GM12878 (cell line): Measurements from ENCODE around the gene PPP2R5A. TPM values are rescaled to one million over a fixed set of nuclear protein-coding genes. Genes with fewer than 3 reads are reported as not detected.

Experiments used
- ATAC-seq: fragments of 200-7000 bp; cut with Tn5 transposase; 3 replicates; pipeline ENCODE4 v1.9.1; 2020; ENCODE audit warnings: mild to moderate bottlenecking, moderate library complexity
- BruUV-seq: library from RNA; stranded (reverse); fragments of 400-500 nt; replicated peaks from 2 replicates; lab custom pipeline; 2021; lab: Mats Ljungman, UMichigan
- CTCF ChIA-PET: fragments of 300-600 bp; sonication (Branson Sonifier 250); formaldehyde crosslinking; extraction: SDS; loops from one replicate; lab custom pipeline; 2021; ENCODE audit warnings: inconsistent platforms; lab: Yijun Ruan, JAX
- POLR2A ChIA-PET: fragments of 350-600 bp; formaldehyde crosslinking; extraction: SDS; loops from one replicate; lab custom pipeline; 2021; ENCODE audit warnings: inconsistent platforms; lab: Charles Lee
- RAD21 ChIA-PET: fragments of 300-600 bp; sonication (Branson Sonifier 250); formaldehyde crosslinking; loops from one replicate; lab custom pipeline; 2023; ENCODE audit warnings: antibody characterized with exemption; ENCODE audit not compliant: unreplicated experiment; lab: Charles Lee
- SMC1A ChIA-PET: fragments of 300-600 bp; sonication (Branson Sonifier 250); formaldehyde crosslinking; loops from one replicate; lab custom pipeline; 2023; ENCODE audit not compliant: unreplicated experiment, uncharacterized antibody; lab: Charles Lee
- DNase-seq: peaks from one replicate; pipeline ENCODE4 v3.0.0-alpha.2; 2011; ENCODE audit warnings: low read depth, low spot score
- FAIRE-seq: peaks from 3 replicates; lab custom pipeline; 2011; peaks lifted over from hg19 to GRCh38; lab: Jason Lieb, UNC
- H2AFZ ChIP-seq: 2 replicates; pipeline ENCODE4 v1.6.0; 2011; ENCODE audit warnings: low read depth, low read length, control low read depth; ENCODE audit not compliant: control insufficient read depth
- H3K27ac ChIP-seq: 2 replicates; pipeline ENCODE4 v1.5.1; 2011; ENCODE audit warnings: control low read depth; ENCODE audit not compliant: control insufficient read depth, insufficient read depth
- H3K27me3 ChIP-seq, 2 experiments: replicated peaks in 1 of 2; 2 replicates each; pipeline versions ENCODE4 v1.6.0 to v1.6.1; 2011; ENCODE audit warnings: low read length in 1 of 2; ENCODE audit not compliant: control insufficient read depth in 2 of 2, insufficient read depth in 2 of 2
- H3K36me3 ChIP-seq, 2 experiments: 2 replicates each; pipeline ENCODE4 v1.5.1; 2011; ENCODE audit warnings: low read length in 1 of 2; ENCODE audit not compliant: control insufficient read depth in 2 of 2, insufficient read depth in 2 of 2
- H3K4me1 ChIP-seq: 2 replicates; pipeline ENCODE4 v1.6.1; 2011; ENCODE audit warnings: mild to moderate bottlenecking, low read length, moderate library complexity, mixed read lengths; ENCODE audit not compliant: control insufficient read depth, insufficient read depth
- H3K4me2 ChIP-seq: 2 replicates; pipeline ENCODE4 v1.6.0; 2011; ENCODE audit warnings: control low read depth; ENCODE audit not compliant: control insufficient read depth, insufficient read depth
- H3K4me3 ChIP-seq: fragments of 200-600 bp; sonication (generic); 2 replicates; pipeline ENCODE4 v1.5.1; 2016
- H3K79me2 ChIP-seq: 2 replicates; pipeline ENCODE4 v1.6.0; 2011; ENCODE audit warnings: low read length; ENCODE audit not compliant: control insufficient read depth, insufficient read depth
- H3K9ac ChIP-seq: 2 replicates; pipeline ENCODE4 v1.8.0; 2011; ENCODE audit warnings: low read length, control low read depth, mixed read lengths; ENCODE audit not compliant: control insufficient read depth, insufficient read depth
- H3K9me3 ChIP-seq: replicated peaks from 3 replicates; pipeline ENCODE4 v1.5.1; 2011; ENCODE audit warnings: mild to moderate bottlenecking, low read length; ENCODE audit not compliant: control insufficient read depth, insufficient read depth
- H4K20me1 ChIP-seq: 2 replicates; pipeline ENCODE4 v1.6.0; 2011; ENCODE audit not compliant: control insufficient read depth, insufficient read depth
- BMI1 ChIP-seq: fragments of 450-650 bp; IDR thresholded peaks from 2 replicates; pipeline ENCODE4 v1.6.1; 2016; ENCODE audit warnings: mild to moderate bottlenecking, moderate library complexity, borderline replicate concordance
- DPF2 ChIP-seq: fragments of 450-650 bp; IDR thresholded peaks from 2 replicates; pipeline ENCODE4 v1.6.1; 2017; ENCODE audit warnings: mild to moderate bottlenecking
- EGR1 ChIP-seq, 2 experiments: IDR thresholded peaks; 1 replicate in 1 of 2; 2 replicates in 1 of 2; pipeline ENCODE4 v1.6.1; 2011 to 2012; ENCODE audit warnings: low read depth in 2 of 2, low read length in 2 of 2, borderline replicate concordance in 1 of 2, mild to moderate bottlenecking in 1 of 2, moderate library complexity in 1 of 2
- HCFC1 ChIP-seq: fragments of 150-350 bp; IDR thresholded peaks from 2 replicates; pipeline ENCODE4 v1.6.1; 2014; ENCODE audit warnings: low read length
- MYB ChIP-seq: fragments of 150-350 bp; IDR thresholded peaks from 2 replicates; pipeline ENCODE4 v1.6.1; 2014; ENCODE audit warnings: mild to moderate bottlenecking, low read depth, low read length, borderline replicate concordance
- NFXL1 ChIP-seq: fragments of 450-650 bp; IDR thresholded peaks from 2 replicates; pipeline ENCODE4 v1.6.1; 2017; ENCODE audit warnings: antibody characterized with exemption, mild to moderate bottlenecking, borderline replicate concordance
- PAX8 ChIP-seq: fragments of 450-650 bp; IDR thresholded peaks from 2 replicates; pipeline ENCODE4 v1.6.1; 2017; ENCODE audit warnings: mild to moderate bottlenecking, moderate library complexity
- RUNX3 ChIP-seq: IDR thresholded peaks from 2 replicates; pipeline ENCODE4 v1.6.1; 2012; ENCODE audit warnings: low read length, inconsistent platforms
- SMAD5 ChIP-seq: IDR thresholded peaks from 2 replicates; pipeline ENCODE4 v1.6.1; 2016; ENCODE audit warnings: antibody characterized with exemption, low read depth
- WGBS: methylation state at CpG from one replicate; pipeline ENCODE4 v1.1.6; 2016; ENCODE audit warnings: low lambda C conversion rate; ENCODE audit not compliant: insufficient replicate concordance, insufficient coverage; ENCODE audit errors: missing lambda C conversion rate; 5-methylcytosine and 5-hydroxymethylcytosine counted together
- in situ Hi-C: fragments of 300-500 bp; cut with MboI; formaldehyde crosslinking; loops from 9 replicates; pipeline ENCODE4 v1.14.3; 2018; ENCODE audit warnings: mixed read lengths
- intact Hi-C: fragments of 100-400 bp; cut with micrococcal nuclease; formaldehyde crosslinking; loops from one replicate; pipeline ENCODE4 v1.14.2; 2022; ENCODE audit not compliant: unreplicated experiment
- polyA plus RNA-seq, 11 experiments: library from polyadenylated mRNA; depleted of rRNA in 4 of 11; unstranded in 6 of 11; stranded (reverse) in 5 of 11; fragments of >200 nt; fragmentation: Nextera tagmentation in 4 of 11; fragmentation: Illumina TruSeq in 1 of 11; extraction: Ambion mirVana in 4 of 11; extraction: Trizol in 1 of 11; gene quantifications; 1 replicate in 1 of 11; 2 replicates in 10 of 11; pipeline versions ENCODE4 v1.2.1 to v1.2.3, GENCODE V29; 2011 to 2016; ENCODE audit warnings: inconsistent platforms in 2 of 11, missing spikeins in 2 of 11, low read depth in 1 of 11
- total RNA-seq, 4 experiments: library from RNA; depleted of rRNA in 3 of 4; stranded (reverse); fragments of >200 nt in 3 of 4; fragmentation: Illumina TruSeq in 1 of 4; extraction: Trizol in 1 of 4; gene quantifications; 2 replicates each; pipeline versions ENCODE4 v1.2.1 to v1.2.3, GENCODE V29; 2013 to 2021
- TF ChIP-seq, protein P1 (sequence below): fragments of 450-650 bp; IDR thresholded peaks from 2 replicates; pipeline ENCODE4 v1.6.1; 2017; ENCODE audit warnings: mild to moderate bottlenecking
- TF ChIP-seq, protein P2 (sequence below): fragments of 450-650 bp; IDR thresholded peaks from 2 replicates; pipeline ENCODE4 v1.6.1; 2017; ENCODE audit warnings: borderline replicate concordance
- TF ChIP-seq, protein P3 (sequence below): fragments of 450-650 bp; IDR thresholded peaks from 2 replicates; pipeline ENCODE4 v1.6.1; 2017; ENCODE audit warnings: mild to moderate bottlenecking, moderate library complexity

The PPP2R5A gene
- total and polyA plus RNA-seq, 10 of the 15 experiments (the other 5 are each of a cell fraction or from before 2014, with no cell fraction given), result 15.4 to 40.6 (median 32.5) TPM

DNA sequence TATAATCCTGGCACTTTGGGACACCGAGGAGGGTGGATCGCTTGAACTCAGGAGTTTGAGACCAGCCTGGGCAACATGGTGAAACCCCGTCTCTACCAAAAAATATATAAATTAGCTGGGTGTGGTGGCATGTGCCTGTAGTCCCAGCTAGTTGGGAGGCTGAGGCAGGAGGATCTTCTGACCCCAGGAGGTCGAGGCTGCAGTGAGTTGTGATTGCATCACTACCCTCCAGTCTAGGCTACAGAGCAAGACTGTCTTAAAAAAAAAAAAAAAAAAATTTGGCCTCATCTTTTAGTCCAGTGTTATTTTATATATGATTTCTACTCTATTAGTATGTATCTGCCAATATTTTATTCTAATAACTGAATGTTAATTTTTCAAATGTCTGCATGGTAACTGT, 59.7 kb downstream of the PPP2R5A start:
- Histone ChIP-seq H3K36me3 (peaks cover 2 to 16% of the 10 kb centered on the region in 2 experiments; a peak in 3 of 4 replicates), H4K20me1 (no peaks in the 10 kb centered on the region), H2AFZ (no peak overlapping the region), H3K79me2 (no peaks in the 10 kb centered on the region), H3K27me3 (no peaks in the 10 kb centered on the region), H3K27ac (no peak overlapping the region), H3K9ac (no peak overlapping the region), H3K4me2 (no peak overlapping the region), H3K4me3 (no peak overlapping the region), H3K9me3 (no peaks in the 10 kb centered on the region), H3K4me1 (no peaks in the 10 kb centered on the region)
- ATAC-seq (no peak), FAIRE-seq (no peak), DNase-seq (no peak)
- SMC1A ChIA-PET, result interaction anchor here (0.9 to 2.8 kb wide), 6 partner anchors 8 to 664 kb away, joined by 3 to 12 read pairs (median 4); partner anchors contain the start of gene PACC1
- POLR2A ChIA-PET, result no interaction called here
- RAD21 ChIA-PET, result interaction anchor here (0.8 to 2.6 kb wide), 4 partner anchors 70 to 274 kb away, joined by 3 to 18 read pairs (median 3); partner anchors contain the start of gene PACC1
- no TSS peak for BruUV-seq
- in situ Hi-C loops, result no loop called here
- intact Hi-C loops, result no loop called here
- WGBS, result 98% methylated on average over 4 of the region's 4 CpGs
- TF ChIP-seq NFXL1 (no peak), SMAD5 (no peak), RUNX3 (no peak), DPF2 (no peak), HCFC1 (no peak), MYB (no peak), EGR1 (IDR thresholded peaks at IDR 0.05; ENCODE audit: borderline replicate concordance in 1 of 2, low read depth in 2 of 2, low read length in 2 of 2) (no peak), BMI1 (no peak), PAX8 (no peak)
- TF ChIP-seq, protein P1, sequence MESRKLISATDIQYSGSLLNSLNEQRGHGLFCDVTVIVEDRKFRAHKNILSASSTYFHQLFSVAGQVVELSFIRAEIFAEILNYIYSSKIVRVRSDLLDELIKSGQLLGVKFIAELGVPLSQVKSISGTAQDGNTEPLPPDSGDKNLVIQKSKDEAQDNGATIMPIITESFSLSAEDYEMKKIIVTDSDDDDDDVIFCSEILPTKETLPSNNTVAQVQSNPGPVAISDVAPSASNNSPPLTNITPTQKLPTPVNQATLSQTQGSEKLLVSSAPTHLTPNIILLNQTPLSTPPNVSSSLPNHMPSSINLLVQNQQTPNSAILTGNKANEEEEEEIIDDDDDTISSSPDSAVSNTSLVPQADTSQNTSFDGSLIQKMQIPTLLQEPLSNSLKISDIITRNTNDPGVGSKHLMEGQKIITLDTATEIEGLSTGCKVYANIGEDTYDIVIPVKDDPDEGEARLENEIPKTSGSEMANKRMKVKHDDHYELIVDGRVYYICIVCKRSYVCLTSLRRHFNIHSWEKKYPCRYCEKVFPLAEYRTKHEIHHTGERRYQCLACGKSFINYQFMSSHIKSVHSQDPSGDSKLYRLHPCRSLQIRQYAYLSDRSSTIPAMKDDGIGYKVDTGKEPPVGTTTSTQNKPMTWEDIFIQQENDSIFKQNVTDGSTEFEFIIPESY, result no peak
- TF ChIP-seq, protein P2, sequence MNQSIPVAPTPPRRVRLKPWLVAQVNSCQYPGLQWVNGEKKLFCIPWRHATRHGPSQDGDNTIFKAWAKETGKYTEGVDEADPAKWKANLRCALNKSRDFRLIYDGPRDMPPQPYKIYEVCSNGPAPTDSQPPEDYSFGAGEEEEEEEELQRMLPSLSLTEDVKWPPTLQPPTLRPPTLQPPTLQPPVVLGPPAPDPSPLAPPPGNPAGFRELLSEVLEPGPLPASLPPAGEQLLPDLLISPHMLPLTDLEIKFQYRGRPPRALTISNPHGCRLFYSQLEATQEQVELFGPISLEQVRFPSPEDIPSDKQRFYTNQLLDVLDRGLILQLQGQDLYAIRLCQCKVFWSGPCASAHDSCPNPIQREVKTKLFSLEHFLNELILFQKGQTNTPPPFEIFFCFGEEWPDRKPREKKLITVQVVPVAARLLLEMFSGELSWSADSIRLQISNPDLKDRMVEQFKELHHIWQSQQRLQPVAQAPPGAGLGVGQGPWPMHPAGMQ, result no peak
- TF ChIP-seq, protein P3, sequence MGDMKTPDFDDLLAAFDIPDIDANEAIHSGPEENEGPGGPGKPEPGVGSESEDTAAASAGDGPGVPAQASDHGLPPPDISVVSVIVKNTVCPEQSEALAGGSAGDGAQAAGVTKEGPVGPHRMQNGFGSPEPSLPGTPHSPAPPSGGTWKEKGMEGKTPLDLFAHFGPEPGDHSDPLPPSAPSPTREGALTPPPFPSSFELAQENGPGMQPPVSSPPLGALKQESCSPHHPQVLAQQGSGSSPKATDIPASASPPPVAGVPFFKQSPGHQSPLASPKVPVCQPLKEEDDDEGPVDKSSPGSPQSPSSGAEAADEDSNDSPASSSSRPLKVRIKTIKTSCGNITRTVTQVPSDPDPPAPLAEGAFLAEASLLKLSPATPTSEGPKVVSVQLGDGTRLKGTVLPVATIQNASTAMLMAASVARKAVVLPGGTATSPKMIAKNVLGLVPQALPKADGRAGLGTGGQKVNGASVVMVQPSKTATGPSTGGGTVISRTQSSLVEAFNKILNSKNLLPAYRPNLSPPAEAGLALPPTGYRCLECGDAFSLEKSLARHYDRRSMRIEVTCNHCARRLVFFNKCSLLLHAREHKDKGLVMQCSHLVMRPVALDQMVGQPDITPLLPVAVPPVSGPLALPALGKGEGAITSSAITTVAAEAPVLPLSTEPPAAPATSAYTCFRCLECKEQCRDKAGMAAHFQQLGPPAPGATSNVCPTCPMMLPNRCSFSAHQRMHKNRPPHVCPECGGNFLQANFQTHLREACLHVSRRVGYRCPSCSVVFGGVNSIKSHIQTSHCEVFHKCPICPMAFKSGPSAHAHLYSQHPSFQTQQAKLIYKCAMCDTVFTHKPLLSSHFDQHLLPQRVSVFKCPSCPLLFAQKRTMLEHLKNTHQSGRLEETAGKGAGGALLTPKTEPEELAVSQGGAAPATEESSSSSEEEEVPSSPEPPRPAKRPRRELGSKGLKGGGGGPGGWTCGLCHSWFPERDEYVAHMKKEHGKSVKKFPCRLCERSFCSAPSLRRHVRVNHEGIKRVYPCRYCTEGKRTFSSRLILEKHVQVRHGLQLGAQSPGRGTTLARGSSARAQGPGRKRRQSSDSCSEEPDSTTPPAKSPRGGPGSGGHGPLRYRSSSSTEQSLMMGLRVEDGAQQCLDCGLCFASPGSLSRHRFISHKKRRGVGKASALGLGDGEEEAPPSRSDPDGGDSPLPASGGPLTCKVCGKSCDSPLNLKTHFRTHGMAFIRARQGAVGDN, result no peak
- TF ChIP-seq, all 136 proteins: peak for 0
- CTCF ChIA-PET, result interaction anchor here (1.4 to 3.0 kb wide), 4 partner anchors 111 to 282 kb away, joined by 7 to 14 read pairs (median 10); no protein-coding TSS in a partner anchor
